NCI-H82 (cell line): ENCODE measurements around the gene EPHB6.

ENCODE experiments used
- DNase-seq: peaks from one replicate; lab custom pipeline; 2025; lab: John Stamatoyannopoulos, UW

Gene EPHB6

DNA sequence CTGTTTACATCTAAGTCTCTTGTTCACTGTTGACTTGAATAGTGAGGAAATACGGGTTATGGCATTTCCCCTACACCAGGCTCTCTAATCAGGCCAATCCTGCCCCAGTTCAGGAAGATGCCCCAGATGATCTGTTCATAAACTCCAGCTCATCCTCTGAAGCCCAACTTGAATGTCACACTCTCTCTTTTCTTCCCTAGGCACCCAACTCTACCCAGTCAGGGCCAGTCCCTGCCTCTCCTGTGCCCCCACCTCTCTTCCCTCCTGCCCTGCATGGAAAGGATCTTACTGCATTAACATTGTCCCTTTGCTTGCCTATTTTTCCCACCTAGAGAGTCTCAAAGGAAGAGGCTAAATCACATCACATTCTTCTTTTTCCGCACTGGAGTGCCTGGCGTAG lies 41.3 kb downstream of the EPHB6 start:
- DNase-seq: no peak

DNA sequence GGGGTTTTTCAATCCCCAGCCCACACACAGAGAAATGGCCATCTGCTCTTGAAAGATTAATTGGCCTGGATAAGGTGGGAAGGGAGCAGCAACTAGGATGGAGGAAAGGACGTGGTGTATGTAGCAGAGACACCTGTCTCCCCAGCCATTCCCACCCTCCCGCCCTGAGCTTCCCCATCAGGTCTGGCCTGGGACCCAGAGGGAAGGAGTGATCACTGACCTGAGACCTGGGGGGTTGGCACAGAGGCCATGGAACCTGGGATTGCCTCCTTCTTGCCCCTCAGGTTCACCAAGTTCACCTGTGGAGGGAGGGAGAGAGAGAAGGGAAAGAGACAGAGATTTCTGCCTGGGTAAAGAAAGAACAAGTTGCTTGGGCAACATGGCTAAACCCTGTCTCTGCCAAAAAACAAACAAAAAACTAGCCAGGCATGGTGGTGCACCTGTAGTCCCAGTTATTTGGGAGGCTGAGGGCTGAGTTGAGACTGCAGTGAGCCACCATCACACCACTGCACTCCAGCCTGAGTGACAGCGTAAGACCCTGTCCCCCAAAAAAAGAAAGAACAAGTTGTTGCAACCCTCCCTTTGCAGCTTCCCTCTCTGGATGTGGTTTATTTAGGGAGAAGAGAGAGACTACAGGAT lies 42.0 kb downstream of the EPHB6 start:
- DNase-seq: no peak

GRCh38 chr7:142897691-142898090 lies 42.8 kb downstream of the EPHB6 start:
- no peak for DNase-seq

DNA sequence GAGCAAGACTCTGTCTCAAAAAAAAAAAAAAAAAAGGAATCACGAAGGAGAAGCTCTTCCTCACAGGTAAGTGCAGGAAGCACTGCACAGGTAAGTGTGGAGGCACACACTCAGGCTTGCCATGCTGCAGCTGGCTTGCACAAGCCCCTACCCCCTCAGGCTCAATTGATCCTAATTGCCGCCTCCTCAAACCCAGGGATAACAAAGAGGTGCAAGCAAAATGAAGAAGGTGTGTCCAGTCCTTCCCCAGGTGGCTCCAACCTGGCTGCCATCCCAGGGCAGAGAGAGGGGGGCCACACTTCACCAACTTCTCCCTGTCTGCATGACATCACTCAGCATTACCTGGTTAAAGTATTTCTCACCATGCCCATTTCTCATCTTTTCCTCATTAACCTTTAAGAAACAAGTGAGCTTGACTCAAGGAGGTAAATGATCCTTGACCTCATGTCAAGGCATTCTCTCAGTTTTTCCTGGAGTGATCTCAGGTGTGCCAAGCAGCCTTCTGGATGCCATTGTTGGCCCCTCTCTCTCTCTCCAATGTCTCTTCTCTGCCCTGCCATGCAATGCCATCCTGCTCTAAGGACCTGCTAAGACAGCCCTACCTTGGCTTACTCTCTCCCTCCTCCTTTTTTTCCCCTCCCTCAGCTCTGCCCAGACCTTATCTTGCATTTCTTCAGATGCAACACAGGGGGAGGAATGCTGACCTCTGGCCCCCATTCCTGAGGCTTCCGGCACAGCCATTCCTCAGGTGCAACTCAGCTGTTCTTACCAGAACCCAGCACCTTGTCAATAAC lies 43.7 kb downstream of the EPHB6 start:
- DNase-seq: no peak

DNA sequence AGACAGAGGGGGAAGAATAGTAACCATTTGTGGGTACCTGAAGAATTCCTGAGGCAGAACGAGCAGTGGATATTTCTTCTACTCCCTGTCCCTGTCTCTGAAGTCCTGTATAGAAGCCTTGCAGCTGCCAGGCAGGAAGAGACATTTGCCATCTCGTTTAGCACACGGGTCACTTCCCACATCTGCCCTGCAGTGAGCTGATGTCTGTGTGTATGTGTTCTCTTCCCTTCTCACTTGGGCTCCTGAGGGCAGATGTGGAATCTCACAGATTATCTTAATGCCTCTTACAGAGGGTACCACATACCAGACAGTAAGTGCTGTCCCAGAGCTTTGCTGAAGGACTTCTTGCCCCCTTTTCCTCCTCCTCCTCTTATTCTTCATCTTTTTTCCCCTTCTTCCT lies 44.8 kb downstream of the EPHB6 start:
- no peak for DNase-seq

- DNase-seq: no peak
Observed at GRCh38 chr7:142901426-142902259, 46.8 kb downstream of the EPHB6 start.

DNA sequence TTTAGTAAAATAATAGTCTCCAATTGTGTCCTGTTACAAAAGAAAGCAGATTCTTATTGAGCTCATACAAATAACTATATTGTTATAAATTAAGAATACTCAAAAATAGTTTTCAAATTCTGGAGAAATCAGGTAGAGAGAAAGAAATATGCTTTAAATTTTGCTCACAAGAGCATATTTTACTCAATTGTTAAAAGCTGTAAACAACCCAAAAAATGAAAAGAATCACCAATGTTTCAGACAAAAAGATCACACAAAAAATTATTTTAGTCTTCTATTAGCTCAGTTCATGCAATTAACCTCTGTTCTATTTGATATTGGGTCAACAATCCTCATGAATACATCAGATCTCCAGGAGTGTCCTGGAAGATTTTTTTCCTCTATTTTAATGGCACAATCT lies 49.3 kb downstream of the EPHB6 start:
- DNase-seq: no peak

GRCh38 chr7:142905759-142906158 lies 50.9 kb downstream of the EPHB6 start:
- DNase-seq: no peak

DNA sequence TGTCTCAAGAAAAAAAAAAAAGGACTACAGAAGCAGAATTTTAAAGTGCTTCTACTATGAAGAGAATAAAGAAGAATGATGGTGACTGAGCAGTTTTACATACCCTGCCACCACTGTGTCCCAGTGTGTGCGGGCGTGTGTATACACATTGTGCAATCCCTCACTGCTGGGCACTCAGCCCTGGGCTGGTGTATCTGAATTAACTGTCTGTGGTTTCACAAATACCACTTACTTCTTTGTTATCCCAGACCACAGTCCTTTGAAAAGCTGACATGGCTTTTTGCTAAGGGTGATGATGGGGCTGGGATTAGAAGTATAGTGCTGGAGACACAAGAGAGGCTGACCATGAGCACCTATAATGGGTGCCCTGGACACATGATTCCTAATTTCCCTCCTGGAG lies 51.8 kb downstream of the EPHB6 start:
- DNase-seq: no peak

- no peak for DNase-seq
Observed at GRCh38 chr7:142908290-142908689, 53.4 kb downstream of the EPHB6 start.

GRCh38 chr7:142908921-142909890 lies 54.3 kb downstream of the EPHB6 start:
- peak; percentile 47 for DNase-seq

DNA sequence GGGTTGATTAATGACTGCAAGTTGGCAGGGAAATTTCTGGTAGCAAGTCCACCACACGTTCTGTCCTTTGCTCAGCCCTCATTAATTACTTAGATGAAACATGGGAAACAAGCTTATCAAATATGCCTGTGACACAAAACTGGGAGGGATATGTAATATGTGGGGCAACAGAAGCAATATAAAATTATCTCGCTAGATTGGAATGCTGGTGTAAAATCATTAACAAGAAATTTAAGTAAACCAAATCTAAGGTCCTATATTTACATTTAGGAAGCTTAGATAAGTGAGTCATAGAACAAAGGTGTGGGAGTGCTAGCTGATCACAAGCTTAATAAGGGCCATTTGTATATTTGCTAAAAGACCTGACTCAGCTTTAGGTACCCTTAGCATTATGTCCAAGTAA lies 55.2 kb downstream of the EPHB6 start:
- DNase-seq: no peak

- DNase-seq: no peak
Observed at GRCh38 chr7:142910481-142910880, 55.6 kb downstream of the EPHB6 start.

DNA sequence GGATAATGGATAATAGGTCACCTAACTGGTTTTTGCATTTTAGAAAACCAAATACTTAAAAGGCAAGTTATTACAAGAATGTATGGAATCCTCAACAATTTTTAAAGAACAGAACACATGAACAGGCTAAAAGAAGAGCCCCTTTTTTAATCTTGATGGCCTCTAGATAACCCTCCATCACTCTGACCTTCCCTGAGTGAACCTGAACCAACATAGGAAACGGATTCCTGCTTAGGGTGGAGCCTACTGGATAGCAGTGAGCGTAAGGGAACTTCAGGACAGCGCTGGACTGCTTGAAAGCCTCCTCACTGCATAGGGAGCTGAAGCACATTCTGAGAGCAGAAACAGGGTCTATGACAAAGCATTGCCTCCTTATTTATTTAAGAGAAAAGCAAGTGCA lies 58.2 kb downstream of the EPHB6 start:
- no peak for DNase-seq

DNA sequence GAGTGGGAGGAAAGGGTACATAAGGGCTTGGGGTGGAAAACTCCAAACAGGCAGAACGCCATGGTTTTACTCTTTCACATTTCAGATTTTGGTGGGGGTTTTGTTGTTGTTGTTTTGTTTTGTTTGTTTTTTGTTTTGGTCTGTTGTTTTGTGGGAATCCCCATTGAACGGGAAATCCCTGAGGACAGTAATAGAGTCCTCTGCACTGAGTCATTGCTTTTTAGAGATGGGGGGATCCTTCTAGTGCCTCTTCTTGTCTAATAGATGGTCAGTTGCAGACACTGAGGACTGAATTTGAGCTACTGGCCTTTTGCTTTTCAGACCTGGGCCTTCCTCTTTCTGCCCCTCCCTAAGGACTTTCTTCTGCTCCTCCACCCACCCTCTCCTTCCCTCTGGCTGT lies 58.7 kb downstream of the EPHB6 start:
- no peak for DNase-seq

GRCh38 chr7:142914121-142914520 lies 59.2 kb downstream of the EPHB6 start:
- no peak for DNase-seq

GRCh38 chr7:142915315-142915714 lies 60.4 kb downstream of the EPHB6 start:
- no peak for DNase-seq

DNA sequence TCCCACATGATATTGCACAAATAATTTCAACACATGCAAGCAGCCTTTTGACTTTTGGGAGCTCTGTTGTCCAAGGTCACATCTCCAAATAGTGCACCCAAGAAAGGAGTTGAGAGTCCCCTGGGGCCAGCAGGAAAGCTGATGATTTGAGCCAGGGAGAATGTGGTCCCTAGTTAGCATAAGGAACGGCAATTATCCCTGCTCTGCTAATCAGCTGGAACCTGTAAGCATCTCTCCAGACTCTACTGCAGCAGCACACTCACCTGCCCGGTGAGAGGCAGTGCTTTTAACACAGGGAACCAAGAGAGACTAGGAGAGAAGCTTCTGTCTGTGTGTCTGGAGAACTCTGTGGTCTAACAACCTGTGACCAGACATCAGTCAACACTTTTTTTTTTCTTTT lies 61.6 kb downstream of the EPHB6 start:
- no peak for DNase-seq

- no peak for DNase-seq
Observed at GRCh38 chr7:142917447-142917846, 62.6 kb downstream of the EPHB6 start.

GRCh38 chr7:142918901-142919300 lies 64.0 kb downstream of the EPHB6 start:
- DNase-seq: no peak

DNA sequence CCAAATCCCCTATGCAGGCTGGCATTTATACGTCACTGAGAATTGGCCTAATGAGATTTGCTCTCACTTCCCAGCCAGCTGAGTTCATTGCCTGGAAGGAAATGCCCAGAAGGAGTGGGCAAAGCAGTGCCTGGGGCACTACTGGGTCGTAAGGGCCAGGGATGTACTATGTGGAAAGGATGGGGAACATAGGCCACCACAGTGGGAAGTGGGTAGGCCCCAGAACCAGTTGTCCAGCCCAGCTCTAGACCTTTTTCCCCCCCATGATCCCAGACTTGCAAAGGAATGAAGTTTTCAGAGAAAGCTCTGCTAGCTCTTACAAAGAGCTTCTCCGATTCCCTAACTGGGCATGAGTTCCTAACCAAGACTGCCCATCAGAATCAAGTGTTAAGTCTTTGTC lies 64.8 kb downstream of the EPHB6 start:
- peak; percentile 68 for DNase-seq
